ENCODE data around the gene KAZN. TPM values are rescaled to one million over a fixed set of nuclear protein-coding genes. Genes with fewer than 3 reads are reported as not detected.
A peak's percentile ranks its signal among the peaks of the same experiment; 100 is the strongest.

KAZN gene
- total RNA-seq, 1 donor from 2014 or later = 5.7 TPM

DNA sequence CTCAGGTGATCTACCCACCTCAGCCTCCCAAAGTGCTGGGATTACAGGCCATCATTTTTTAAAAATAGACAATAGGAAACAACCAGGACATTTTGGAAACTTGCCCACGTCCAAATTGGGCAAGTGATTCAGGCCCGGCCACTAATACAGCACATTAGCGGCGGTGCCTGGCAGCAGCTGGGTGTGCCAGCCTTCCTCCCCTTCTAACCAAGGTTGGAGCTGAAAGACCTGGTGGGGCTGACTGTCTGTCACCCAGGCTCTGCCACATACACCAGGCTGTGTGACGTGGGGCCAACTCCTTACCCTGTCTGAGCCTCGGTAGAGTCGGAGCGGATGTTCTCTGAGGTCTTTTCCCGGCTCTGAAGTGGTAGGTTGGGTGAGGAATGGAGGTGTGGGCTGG, 525.4 kb downstream of the KAZN start:
- DNase-seq (ENCODE audit: low read depth) = no peak
- TF ChIP-seq, protein P1, sequence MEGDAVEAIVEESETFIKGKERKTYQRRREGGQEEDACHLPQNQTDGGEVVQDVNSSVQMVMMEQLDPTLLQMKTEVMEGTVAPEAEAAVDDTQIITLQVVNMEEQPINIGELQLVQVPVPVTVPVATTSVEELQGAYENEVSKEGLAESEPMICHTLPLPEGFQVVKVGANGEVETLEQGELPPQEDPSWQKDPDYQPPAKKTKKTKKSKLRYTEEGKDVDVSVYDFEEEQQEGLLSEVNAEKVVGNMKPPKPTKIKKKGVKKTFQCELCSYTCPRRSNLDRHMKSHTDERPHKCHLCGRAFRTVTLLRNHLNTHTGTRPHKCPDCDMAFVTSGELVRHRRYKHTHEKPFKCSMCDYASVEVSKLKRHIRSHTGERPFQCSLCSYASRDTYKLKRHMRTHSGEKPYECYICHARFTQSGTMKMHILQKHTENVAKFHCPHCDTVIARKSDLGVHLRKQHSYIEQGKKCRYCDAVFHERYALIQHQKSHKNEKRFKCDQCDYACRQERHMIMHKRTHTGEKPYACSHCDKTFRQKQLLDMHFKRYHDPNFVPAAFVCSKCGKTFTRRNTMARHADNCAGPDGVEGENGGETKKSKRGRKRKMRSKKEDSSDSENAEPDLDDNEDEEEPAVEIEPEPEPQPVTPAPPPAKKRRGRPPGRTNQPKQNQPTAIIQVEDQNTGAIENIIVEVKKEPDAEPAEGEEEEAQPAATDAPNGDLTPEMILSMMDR (conservative IDR thresholded peaks at IDR 0.05; ENCODE audit: low read depth, low read length) = no peak
- no peak overlapping the region for H3K4me3 ChIP-seq (ENCODE audit: low read depth, low read length)

DNA sequence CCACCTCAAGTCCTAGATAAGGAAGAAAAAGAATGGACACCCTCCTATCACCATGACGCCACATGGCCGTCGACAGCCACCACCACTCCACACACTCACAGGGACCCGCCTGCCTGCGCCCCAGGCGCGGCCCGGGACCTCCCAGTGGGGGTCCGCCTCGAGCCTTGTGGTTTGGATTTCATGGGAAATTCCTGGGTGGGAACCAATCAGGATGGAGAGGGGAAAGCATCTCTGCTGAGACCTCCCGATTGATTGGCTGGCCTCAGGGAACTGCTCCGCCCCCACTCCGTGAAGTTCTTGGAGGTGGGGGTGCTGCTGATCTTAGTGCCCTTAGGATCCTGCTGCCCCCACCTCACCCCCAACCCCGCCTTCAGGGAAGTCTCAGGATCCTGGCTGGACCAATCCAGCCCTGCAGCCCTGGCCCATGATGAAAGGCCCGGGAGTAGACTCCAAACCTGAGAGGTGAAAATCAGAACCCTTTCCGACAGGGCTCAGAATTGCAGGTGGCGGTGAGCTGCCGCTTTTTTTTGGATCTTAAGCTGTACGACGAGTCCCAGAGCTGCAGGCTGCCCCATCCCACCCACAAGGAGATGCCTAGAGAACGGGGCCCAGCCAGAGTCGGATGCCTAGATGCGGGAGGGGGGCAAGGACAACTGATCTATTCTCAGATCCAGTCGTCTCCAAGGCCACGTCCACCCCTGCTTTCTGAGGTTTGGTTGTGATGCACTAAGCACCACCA, 526.0 kb downstream of the KAZN start:
- TF ChIP-seq, protein P1 (conservative IDR thresholded peaks at IDR 0.05; ENCODE audit: low read depth, low read length) = no peak
- no peak for DNase-seq (ENCODE audit: low read depth)
- no peak overlapping the region for H3K4me3 ChIP-seq (ENCODE audit: low read depth, low read length)

DNA sequence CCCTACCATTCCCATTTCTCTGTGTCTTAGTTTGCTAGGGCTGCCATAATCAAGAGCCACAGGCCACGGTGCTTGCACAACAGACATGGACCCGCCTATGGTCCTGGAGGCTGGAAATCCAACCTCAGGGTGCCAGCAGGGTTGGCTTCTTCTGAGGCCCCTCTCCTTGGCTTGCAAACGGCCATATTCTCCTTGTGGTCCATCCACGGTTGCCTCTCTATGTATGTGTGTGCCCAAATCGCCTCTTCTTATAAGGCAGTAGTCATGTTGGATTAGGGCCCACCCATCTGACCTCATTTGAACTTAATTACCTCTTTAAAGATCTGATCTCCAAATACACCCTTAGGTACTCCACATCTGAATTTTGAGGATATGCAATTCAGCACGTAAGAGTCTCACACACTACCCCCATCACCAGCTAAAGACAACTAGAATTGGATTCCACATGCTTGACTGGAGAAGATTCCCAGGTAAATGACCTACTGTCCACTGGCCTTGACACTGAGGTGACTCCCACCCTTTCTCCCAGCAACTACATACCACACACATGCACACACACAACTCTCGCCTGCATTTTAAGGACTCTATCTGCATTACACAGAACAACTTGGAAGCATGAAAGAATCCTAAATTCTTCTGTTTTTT, 526.7 kb downstream of the KAZN start:
- no peak overlapping the region for H3K4me3 ChIP-seq (ENCODE audit: low read depth, low read length)

DNA sequence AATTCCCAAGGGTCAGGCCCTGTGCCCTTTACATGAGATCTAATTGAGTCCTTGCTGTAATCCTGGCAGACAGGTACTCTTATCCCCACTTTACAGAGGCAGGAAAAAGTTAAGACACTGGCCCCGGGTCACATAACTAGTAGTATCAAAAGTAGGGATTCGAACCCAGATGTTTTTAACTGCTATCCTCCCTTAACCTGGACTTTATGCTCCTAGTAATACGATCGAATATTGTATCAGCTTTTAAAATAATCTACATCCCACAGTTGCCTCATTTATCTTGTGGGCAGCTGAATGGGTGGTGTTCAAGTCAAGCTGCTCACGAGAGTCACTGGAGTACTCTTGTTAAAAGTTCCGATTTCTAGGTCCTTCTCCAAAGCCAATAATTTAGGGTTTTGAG, 529.6 kb downstream of the KAZN start:
- no peak overlapping the region for H3K4me3 ChIP-seq (ENCODE audit: low read depth, low read length)
- TF ChIP-seq, protein P1 (conservative IDR thresholded peaks at IDR 0.05; ENCODE audit: low read depth, low read length) = no peak
- no peak for DNase-seq (ENCODE audit: low read depth)

More for the DNA sequence above, 526.7 kb downstream of the KAZN start:
- DNase-seq (ENCODE audit: low read depth) = no peak
- TF ChIP-seq, protein P1 (conservative IDR thresholded peaks at IDR 0.05; ENCODE audit: low read depth, low read length) = no peak

DNA sequence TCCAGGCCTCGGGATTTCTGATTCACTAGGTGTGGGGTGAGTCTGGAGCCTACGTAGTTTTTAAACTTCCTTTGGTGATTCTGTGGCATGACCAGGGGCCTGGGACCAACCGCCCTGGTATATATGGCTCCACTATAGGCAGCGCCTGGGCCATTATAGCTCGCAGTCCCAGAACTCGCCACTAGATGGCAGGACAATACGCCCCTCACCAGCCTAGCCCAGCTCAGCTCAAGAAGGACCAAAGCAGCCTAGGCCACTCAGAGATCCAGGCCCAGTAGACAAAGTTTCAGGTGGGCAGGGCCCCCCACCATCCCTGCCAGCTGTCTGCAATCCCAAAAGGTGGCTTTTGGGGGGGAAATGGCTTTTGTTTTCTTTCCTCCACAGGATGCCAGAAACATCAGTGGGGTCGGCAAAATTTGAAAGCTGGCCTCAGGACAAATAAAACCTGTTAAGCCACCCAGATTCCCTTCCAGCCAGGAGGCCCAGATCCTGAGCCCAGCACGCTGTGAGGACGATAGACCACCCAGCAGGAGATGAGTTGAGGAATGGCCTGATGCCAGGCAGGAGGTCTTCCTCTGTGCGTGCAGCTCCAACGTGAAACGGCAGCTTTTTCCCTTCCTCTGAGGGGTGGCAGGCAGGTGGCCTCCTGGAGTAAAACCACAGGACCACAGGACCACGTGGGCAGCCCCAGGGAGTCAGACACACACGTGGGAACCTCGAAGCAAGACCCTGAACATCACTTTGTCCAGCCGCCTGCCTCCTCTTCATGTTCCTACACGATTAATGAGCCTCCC, 530.2 kb downstream of the KAZN start:
- no peak overlapping the region for H3K4me3 ChIP-seq (ENCODE audit: low read depth, low read length)

DNA sequence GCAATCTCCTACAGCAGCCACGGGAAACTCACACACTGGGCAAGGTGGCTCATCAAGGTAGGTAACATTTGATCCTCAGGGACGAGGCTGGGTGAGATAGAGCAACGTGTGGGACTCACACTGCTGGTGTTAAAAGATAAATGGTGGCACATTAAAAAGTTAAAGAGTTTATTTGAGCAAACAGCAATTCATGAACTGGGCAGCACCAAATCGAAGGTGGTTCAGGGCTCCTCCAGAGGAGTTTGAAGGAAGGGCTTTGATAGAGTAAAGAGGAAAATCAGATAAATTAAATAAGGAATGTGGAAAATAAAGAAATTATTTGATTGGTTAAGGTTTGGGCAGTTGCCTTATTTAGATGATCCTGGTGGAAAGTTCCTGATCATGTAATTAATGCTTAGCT, 531.5 kb downstream of the KAZN start:
- H3K4me3 ChIP-seq (ENCODE audit: low read depth, low read length) = no peak overlapping the region
- TF ChIP-seq, protein P1 (conservative IDR thresholded peaks at IDR 0.05; ENCODE audit: low read depth, low read length) = no peak

More for the DNA sequence above, 530.2 kb downstream of the KAZN start:
- no peak for DNase-seq (ENCODE audit: low read depth)
- TF ChIP-seq, protein P1 (conservative IDR thresholded peaks at IDR 0.05; ENCODE audit: low read depth, low read length) = peak; percentile 93

More for the DNA sequence above, 531.5 kb downstream of the KAZN start:
- no peak for DNase-seq (ENCODE audit: low read depth)

All from epithelial cell of proximal tubule (primary cell).